HG03159 (cell line): ENCODE data around the gene ERP29.
"Not testable (repeated sequence)": the region's sequence is repeated elsewhere in the genome, so short reads cannot be mapped to it uniquely, and the experiment has no call there.

Source experiments
- ATAC-seq: cut with Tn5 transposase; IDR thresholded peaks from one replicate; pipeline ENCODE4 v1.9.1; 2021; ENCODE audit warnings: mild to moderate bottlenecking, moderate library complexity; ENCODE audit not compliant: unreplicated experiment

Gene ERP29

DNA sequence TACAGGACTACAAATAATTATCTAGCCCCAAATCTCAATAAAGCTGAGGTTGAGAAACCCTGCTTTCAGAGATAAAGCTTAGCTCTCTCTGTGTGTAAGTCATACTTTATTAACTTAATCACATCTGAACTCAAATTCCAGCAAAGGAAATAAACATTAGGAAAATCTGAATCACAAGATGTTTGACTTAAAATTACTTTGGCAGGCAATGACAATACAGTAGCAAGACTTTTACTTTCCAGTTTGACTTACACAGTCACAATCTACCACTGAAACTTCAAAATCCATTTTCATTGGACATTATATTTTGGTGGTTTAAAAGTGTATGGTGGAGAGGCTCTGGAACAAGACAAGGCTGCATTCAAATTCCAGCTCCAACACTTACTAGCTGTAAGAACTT lies 11.7 kb upstream of the ERP29 start:
- no peak for ATAC-seq

DNA sequence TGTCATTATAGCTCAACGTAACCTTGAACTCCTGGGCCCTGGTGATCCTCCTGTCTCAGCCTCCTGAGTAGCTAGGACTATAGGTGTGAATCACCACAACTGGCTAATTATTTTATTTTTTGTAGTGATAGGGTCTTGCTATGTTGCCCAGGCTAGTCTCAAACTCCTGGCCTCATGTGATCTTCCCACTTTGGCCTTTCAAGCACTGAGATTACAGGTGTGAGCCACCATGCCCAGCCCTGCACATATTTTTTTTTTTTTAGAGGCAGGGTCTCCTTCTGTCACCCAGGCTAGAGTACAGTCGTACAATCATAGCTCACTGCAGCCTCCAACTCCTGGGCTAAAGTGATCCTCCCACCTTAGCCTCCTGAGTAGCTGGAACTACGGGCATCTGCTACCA lies 9.2 kb upstream of the ERP29 start:
- no peak for ATAC-seq

DNA sequence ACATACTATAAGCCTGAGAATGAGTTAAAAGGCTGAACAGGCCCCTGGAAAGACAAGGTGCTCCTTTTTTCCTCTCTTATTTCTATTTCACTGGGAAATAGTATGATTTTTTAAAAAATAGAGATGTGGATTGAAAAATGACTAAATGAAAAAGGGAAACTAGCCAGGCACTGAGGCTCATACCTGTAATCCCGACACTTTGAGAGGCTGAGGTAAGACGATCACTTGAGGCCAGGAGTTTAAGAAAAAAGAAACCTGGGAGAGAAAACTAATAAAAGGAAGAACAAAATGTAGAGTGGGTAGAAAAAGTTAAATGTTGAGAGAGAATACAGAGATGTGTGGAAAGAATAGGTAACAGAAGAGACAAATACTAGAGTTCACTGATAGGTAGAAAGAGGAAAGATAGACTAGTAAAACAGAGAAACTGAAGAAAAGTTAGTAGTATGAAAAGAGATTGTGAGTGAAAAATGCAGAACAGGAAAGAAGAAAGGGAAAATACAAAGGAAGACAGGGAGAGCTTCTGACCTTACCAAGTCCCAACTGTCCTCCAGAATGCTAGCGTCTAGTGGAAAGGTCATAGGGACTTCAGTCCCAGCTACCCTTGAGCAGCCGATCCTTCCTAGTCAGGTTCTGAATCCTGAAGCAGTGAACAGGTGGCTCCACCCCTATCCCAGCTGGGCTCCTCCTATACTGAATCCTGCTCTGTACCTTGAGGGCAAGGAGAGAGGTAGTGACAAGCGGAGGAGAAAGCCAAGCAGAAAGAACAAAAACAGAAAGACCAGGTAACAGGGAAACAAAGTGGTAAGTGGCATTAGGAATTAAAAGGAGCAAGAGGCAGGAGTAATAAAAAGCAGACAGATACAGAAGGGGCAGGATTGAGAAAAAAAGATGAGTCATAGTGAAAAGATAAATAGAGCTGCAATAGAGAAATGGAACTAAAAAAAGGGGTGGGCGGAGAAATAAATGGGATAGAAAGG lies 7.5 kb upstream of the ERP29 start:
- ATAC-seq, result no peak

DNA sequence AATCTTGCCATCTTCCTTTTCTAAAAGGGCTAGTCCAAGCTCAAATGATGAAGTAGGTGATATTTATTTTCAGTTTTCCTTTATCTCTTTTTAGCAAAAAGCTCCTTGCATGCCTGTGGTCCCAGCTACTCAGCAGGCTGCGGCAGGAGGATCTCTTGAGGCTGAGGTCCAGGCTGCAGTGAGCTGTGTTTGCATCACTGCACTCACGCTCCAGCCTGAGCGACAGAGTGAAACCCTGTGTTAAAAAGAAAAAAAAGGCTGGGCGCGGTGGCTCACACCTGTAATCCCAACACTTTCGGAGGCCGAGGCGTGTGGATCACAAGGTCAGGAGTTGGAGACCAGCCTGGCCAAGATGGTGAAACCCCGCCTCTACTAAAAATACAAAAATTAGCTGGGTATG lies 5.3 kb upstream of the ERP29 start:
- no peak for ATAC-seq

DNA sequence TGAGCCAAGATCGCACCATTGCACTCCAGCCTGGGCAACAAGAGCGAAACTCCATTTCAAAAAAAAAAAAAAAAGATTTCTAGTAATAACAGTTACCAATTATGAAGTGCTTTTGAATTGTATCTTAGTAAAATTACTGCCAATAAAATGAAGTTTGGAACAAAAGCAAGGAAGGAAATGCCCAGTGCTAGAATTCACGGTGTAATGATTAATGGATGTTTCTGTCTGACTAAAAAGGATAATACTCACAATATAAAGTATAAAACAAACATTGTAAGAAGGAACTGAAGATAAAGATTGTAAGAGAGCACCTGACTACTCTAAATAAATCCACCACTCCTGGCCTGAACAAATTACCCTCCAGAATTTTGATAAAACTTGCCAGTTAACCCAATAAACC lies 4.3 kb upstream of the ERP29 start:
- ATAC-seq, result no peak

DNA sequence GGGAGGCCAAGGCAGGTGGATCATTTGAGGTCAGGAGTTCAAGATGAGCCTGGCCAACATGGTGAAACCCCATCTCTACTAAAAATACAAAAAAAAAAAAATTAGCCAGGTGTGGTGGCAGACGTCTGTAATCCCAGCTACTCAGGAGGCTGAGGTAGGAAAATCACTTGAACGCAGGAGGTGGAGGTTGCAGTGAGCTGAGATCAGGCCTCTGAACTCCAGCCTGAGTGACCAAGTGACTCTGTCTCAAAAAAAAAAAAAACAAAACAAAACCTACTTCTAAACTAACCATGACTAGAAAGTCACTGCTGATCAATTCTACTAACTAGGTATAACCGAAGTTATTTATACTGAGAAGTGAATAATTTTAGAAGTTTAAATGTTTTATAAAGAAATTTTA lies 3.6 kb upstream of the ERP29 start:
- not testable (repeated sequence) for ATAC-seq

DNA sequence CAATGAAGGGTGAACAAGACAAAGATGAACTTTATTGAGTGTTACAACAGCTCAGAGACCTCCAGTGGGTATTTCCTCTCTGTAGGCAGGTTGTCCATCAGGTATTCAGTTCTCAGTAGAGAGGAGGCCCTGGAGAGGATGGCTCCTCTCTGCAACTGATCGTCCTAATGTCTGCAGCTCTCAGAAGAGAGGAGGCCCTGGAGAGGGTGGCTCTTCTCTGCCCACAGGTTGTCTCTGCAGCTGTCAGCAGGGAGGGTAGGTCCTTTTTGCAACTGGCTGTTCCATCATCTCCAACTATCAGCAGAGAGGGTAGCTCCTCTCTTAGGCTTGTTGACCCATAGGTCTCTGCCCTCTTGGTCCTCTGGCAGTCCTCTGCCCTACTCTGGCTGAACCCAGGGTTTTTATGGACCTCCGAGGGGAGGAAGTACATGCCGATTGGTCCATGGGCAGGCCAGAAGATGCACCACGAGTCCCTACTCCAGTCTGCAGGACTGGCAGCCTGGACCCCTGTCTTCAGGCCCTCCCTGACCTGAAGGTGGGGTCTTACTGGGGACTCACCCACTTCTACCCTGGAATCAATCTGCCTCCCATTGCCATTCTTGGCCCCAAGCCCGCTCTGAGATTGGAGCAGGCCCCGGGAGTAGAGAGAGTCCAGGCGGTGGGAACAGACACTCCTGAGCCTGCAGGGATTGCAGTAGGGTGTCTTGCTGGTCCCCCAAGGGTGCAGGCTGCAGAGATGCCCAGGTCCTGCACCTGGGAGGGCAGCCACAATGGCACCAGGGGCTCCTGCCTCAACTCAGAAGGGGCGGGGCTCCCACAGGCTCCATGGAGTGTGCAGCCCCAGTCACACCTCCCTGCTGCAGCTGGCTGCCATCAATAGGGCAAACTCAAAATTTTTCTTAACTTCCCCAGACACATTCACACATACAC lies 2.5 kb upstream of the ERP29 start:
- no peak for ATAC-seq

DNA sequence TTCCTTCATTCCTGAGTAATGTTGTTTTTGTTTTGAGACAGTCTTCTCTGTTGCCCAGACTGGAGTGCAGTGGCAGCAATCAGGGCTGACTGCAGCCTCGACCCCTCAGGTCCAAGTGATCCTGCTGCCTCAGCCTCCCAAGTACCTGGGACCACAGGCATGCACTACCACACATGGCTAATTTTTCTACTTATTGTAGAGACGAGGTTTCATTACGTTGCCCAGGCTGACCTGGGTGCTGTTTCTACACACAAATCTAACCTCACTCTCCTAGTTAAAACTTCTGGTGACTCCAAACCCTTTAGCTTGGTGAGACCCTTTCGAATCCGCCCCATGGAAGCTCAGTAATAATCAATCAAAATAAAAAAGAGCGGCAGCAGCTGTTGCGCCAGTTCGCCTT lies 1.5 kb upstream of the ERP29 start:
- no peak for ATAC-seq

DNA sequence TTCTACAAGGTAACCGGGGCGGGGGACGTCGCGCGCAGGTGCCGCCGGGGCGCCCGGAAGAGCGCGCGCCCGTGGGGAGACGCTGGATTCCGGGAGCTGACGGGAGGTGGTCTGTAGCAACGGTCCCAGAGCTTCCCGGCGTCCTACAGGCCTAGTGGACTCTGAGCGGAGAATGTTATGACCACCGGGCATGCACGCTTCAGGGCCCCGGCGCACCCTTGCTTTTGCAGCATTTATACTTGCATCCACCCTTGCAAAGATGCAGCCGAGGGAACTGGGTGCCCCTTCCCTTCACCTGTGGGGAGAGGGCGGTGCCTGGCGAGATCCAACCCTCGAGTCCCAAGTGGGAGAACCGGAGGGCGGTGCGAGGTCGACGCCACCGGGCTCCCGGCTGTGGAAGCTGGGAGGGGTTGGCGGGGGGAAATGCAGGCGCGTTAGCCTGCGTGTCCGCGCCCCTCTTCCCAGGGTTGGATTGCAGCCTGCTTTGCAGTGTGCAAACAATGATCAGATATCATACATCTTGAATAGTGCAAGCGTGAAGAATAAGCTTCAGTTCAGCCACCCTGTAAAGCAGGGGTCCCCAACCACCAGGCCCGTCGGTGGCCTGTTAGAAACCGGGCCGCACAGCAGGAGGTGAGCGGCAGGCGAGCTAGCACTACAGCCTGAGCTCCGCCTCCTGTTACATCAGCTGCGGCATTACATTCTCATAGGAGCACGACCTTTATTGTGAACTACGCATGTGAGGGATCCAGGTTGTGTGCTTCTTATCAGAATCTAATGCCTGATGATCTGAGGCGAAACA lies 576 bp downstream of the ERP29 start:
- peak; percentile 34 for ATAC-seq

DNA sequence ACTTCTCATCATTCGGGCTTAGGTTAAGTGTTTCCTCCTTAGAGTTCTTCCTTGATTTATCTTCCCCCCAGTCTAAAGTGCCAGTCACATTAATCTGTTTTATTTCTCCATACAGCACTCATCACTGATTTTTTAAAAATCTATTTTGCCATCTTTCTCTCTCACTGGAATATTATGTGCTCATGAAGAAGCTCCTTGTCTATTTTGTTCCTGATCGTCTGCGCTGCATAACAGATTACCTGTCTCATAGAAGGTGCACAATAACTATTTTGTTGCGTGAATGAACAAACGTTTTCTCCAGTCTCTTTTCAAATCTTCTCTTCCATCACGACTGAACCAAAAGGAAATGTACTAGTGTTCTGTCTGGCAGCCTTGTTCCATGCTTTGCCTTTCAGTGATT lies 2.7 kb downstream of the ERP29 start:
- ATAC-seq, result no peak

DNA sequence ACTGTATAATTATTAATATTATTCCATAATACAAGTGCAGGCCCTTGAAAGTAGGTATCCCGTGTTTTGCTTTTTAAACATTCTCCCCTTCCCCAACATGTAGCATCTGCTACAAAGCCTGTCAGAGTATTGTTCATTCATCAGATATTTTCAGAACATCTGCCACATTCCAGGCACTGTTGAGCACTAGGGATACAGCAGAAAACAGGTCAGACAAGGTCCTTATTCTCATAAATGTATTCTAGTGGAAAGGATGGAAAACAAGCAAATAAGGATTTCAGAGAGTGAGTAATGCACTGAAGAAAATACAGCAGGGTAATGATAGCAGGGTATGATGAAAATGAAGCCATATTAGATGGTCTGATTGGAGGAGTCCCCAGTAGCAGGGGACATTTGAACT lies 3.8 kb downstream of the ERP29 start:
- no peak for ATAC-seq

DNA sequence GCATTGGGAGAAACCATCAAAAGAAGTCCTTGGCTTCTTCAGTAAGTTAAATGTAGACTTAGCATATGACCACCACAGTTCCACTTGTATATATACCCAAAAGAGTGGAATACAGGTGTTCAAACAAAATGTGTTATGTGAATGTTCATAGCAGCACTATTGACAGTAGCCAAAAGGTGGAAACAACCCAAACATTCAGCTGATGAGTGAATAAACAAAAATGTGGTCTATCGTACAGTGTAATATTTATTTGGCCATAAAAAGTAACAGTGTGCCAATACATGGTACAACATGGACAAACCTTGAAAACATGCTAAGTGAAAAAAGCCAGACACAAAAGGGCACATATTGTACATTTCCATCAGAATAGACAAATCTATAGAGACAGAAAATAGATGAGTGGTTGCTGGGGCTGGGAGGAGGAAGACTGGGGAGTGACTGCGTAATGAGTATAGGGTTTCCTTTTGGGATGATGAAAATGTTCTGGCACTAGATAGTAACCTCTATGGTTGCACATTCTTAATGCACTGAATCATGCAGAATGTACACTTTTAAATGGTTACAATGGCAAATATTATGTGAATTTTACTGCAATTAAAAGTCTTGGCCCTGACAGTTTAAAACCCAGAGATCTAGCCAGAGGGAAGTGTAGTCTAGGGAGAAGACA lies 5.5 kb downstream of the ERP29 start:
- ATAC-seq, result no peak

DNA sequence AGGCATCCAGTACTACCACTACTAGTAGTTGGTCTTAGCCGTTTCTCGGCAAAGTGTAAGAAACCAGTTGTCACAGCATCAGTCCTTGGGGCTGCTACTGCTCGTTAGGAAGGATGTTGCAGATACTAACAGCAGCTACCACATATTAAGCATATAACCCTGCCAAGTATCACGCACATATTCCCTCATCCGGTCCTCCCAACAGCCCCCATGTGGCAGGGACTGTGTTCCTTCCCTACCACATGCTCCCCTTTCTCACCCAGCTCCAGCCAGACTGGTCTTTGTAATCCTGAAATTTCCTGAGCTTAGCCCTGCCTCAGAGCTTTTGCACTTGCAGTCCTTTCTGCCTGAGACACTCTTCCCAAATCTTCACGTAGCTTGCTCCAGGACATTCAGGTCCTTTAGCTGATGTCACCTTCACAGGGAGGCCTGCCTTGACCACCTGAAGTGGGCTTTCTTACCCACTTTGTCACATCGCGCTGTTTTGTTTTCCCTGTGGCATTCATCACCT lies 7.8 kb downstream of the ERP29 start:
- no peak for ATAC-seq

DNA sequence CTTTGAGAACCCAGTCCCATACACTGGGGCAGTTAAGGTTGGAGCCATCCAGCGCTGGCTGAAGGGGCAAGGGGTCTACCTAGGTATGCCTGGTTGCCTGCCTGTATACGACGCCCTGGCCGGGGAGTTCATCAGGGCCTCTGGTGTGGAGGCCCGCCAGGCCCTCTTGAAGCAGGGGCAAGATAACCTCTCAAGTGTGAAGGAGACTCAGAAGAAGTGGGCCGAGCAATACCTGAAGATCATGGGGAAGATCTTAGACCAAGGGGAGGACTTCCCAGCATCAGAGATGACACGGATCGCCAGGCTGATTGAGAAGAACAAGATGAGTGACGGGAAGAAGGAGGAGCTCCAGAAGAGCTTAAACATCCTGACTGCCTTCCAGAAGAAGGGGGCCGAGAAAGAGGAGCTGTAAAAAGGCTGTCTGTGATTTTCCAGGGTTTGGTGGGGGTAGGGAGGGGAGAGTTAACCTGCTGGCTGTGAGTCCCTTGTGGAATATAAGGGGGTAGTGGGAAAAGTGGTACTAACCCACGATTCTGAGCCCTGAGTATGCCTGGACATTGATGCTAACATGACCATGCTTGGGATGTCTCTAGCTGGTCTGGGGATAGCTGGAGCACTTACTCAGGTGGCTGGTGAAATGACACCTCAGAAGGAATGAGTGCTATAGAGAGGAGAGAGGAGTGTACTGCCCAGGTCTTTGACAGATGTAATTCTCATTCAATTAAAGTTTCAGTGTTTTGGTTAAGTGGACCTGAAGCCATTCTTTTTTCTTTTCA lies 9.2 kb downstream of the ERP29 start:
- no peak for ATAC-seq

DNA sequence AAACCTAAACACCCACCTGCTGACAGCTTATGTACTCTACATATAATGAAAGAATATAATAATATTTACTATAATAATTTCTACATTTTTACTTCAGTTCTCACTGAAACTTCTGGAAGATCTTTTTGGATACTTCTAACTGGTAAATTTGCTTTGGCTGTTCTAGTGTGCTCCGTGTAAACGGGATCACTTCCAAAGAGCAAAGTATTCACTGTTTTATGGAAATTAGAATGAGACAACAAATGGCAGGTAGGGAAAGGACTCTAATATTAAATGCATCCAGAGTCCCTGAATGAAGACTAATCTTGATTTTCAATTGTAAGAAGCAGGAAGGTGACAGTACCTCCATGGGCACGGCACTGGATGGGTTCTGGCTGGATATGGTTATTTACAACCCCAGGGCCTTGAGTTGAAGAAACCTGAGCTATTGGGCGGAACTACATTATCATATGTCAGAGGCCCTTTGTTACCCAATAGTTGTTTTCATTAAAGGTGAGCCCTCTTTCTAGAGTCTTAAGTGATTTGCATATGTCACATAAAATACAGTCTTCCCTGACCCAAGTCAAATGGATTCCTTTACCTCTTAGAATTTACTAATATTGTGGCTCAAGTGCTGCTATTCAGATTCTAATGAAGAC lies 10.7 kb downstream of the ERP29 start:
- ATAC-seq, result no peak

DNA sequence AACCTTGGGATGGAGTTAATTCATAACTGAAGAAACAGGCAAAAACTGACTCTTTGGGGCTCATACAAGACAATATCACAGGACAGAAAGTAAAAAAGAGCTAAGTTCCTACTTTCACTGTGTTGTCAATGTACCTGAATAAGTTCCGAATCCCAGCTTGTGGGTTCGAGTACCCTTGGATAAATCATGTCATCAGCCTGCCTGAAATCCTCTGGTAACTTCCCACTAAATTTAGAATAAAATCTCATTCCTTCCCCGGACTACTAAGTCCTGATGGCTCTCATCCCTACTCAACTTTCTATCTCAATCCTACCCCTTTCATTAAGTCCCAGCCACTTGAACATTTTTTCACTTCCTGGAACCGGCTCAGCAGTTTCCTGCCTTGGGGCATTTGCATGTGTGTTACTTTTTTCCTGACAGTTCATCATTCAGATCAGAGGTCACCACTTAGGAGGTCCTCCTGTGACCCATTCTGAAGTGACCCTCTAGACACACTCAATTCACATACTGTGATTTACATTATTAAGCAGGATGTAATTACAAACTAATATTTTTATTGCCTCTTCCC lies 12.7 kb downstream of the ERP29 start:
- no peak for ATAC-seq

DNA sequence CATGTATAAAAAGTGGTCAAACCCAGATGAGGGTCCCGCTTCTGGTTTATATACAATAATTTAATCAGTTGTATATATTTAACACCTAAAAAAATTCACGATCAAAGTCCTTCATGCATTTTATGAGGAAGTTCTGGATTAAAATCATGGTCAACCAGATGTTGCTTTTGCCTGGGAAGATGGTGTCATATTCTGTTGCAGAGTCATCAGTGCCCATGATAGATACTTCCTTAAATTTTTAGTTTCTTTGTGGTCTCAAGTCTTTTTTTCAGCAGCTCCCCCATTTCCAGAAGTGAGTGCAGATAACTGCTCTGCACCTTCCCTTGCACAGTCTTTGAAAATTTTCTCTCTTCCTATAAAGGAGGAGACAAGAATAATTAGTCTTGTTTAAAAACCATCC lies 16.1 kb downstream of the ERP29 start:
- no peak for ATAC-seq

DNA sequence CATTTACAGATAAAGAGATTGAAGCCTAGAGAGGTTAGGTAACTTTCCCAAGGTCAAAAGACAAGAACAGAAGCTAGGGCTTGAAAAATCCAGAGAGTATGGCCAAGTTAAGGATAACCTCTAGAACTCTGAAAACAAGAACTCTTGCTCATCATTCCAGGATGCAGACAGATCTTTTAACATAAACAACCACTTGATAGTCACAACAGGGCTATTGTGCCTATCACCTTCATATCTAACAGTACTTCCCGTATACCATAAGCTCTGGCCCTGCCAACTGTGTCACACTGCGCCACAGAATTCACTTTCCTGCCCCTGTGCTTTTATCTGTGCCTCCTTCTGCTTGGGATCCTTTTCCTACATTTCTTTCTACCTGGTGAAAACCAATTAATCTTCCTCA lies 18.2 kb downstream of the ERP29 start:
- ATAC-seq, result no peak

DNA sequence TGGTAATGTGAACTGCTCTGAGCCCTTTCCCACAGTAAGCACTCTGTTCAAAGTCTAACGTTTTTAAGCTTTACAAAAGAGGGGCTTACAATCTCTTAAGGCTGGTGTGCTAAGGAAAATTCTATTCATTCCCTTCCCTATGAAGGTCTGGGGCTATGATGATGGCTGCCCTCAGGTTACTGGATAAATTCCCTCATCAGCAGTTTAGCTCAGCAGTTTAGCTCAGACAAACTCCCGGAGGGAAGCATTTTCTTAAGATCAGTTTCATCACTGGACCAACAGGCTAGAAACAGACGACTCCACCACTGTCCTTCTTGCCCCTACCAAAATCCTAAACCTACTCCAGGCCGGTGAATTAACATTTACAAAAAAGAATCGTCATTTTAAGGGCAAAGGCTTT lies 19.1 kb downstream of the ERP29 start:
- no peak for ATAC-seq
